HG02798 (cell line): ENCODE measurements around the gene CLINT1.

Experiments used
- ATAC-seq: cut with Tn5 transposase; IDR thresholded peaks from one replicate; pipeline ENCODE4 v1.9.1; 2021; ENCODE audit warnings: mild to moderate bottlenecking; ENCODE audit not compliant: unreplicated experiment, poor library complexity

The CLINT1 gene

GRCh38 chr5:157766902-157767301, 92.0 kb downstream of the CLINT1 start:
- ATAC-seq: no peak

- ATAC-seq: no peak
Observed at GRCh38 chr5:157766442-157766841, 92.5 kb downstream of the CLINT1 start.

GRCh38 chr5:157764531-157764930, 94.4 kb downstream of the CLINT1 start:
- no peak for ATAC-seq

- ATAC-seq: peak; percentile 75
Observed at GRCh38 chr5:157761690-157762621, 97.0 kb downstream of the CLINT1 start.

GRCh38 chr5:157758706-157759105, 100.2 kb downstream of the CLINT1 start:
- no peak for ATAC-seq

- no peak for ATAC-seq
Observed at GRCh38 chr5:157756122-157756521, 102.8 kb downstream of the CLINT1 start.

- ATAC-seq: no peak
Observed at GRCh38 chr5:157750320-157750719, 108.6 kb downstream of the CLINT1 start.

GRCh38 chr5:157749462-157749799, 109.5 kb downstream of the CLINT1 start:
- ATAC-seq: no peak

- no peak for ATAC-seq
Observed at GRCh38 chr5:157748760-157749461, 110.0 kb downstream of the CLINT1 start.

- ATAC-seq: no peak
Observed at GRCh38 chr5:157747766-157748700, 110.9 kb downstream of the CLINT1 start.

GRCh38 chr5:157747173-157747740, 111.7 kb downstream of the CLINT1 start:
- no peak for ATAC-seq

GRCh38 chr5:157745041-157745456, 113.9 kb downstream of the CLINT1 start:
- ATAC-seq: no peak

GRCh38 chr5:157744051-157745011, 114.6 kb downstream of the CLINT1 start:
- ATAC-seq: no peak

GRCh38 chr5:157743163-157744050, 115.5 kb downstream of the CLINT1 start, which contains the start of gene LSM11:
TSS of gene LSM11 (plus strand) at chr5:157743712. CDS start at chr5:157743751, 39 bp downstream.
- ATAC-seq: peak; percentile 95

- no peak for ATAC-seq
Observed at GRCh38 chr5:157741131-157741530, 117.8 kb downstream of the CLINT1 start.

GRCh38 chr5:157740229-157740610, 118.7 kb downstream of the CLINT1 start:
- ATAC-seq: no peak

- no peak for ATAC-seq
Observed at GRCh38 chr5:157739388-157740228, 119.3 kb downstream of the CLINT1 start.
